Lower lobe of right lung (tissue), 2 donors: ENCODE measurements around the gene TAX1BP1. TPM values are rescaled to one million over a fixed set of nuclear protein-coding genes. Genes with fewer than 3 reads are reported as not detected.

ENCODE experiments used
- ATAC-seq, 2 donors: fragments of 200-7000 bp; cut with Tn5 transposase; one replicate each; pipeline ENCODE4 v1.9.1; 2020 to 2022; ENCODE audit warnings: mild to moderate bottlenecking in 2 of 2, moderate library complexity in 2 of 2
- DNase-seq: peaks from one replicate; pipeline ENCODE4 v3.0.0-alpha.2; 2020
- H3K27ac ChIP-seq: fragments of 200-600 bp; one replicate; pipeline ENCODE4 v1.8.0; 2022
- H3K27me3 ChIP-seq: fragments of 200-600 bp; one replicate; pipeline ENCODE4 v1.8.0; 2022; ENCODE audit warnings: low read depth
- H3K36me3 ChIP-seq: fragments of 200-600 bp; one replicate; pipeline ENCODE4 v1.8.0; 2022; ENCODE audit warnings: mild to moderate bottlenecking
- H3K4me1 ChIP-seq: fragments of 200-600 bp; one replicate; pipeline ENCODE4 v1.8.0; 2022
- H3K4me3 ChIP-seq: fragments of 200-600 bp; one replicate; pipeline ENCODE4 v1.8.0; 2022; ENCODE audit warnings: mild to moderate bottlenecking
- H3K9me3 ChIP-seq: fragments of 200-600 bp; one replicate; pipeline ENCODE4 v1.8.0; 2022
- CTCF ChIP-seq: fragments of 200-600 bp; IDR thresholded peaks from one replicate; pipeline ENCODE4 v1.8.0; 2022; ENCODE audit warnings: antibody characterized with exemption, mild to moderate bottlenecking
- intact Hi-C: fragments of 100-400 bp; cut with DNase I; formaldehyde crosslinking; loops from one replicate; pipeline ENCODE4 v1.11.0; 2022
- long read RNA-seq: library from polyadenylated mRNA; unstranded; transcript quantifications from one replicate; pipeline ENCODE4 v2.0.0, GENCODE V29; 2021
- total RNA-seq: library from RNA; stranded (reverse); fragmentation: NEBNext Ultra II Directional; extraction: Animal tissue kit (Norgen Biotek cat#: 25700); gene quantifications from one replicate; pipeline ENCODE4 v1.2.1, GENCODE V29; 2021
- donor health status: DM: no; HTN: yes; CAD: no; lungs with severe emphysema.

Gene TAX1BP1
- 128 TPM for total RNA-seq
- long read RNA-seq, transcript TAX1BP1-202 (17 exons, 2,892 nt), result minor isoform, 62 of 497 reads
- long read RNA-seq, transcript TAX1BP1-201 (17 exons, 2,478 nt), result major isoform, 308 of 497 reads
- long read RNA-seq, partial matches to known transcripts, result 67 of 497 reads
- long read RNA-seq, other reads (novel, unspliced or antisense), result 57 of 497 reads

- H3K27me3 ChIP-seq, result no peaks in the 10 kb centered on the region
- peaks cover 46% of the 10 kb centered on the region for H3K4me1 ChIP-seq
- H3K9me3 ChIP-seq, result no peaks in the 10 kb centered on the region
- ATAC-seq, result peak; percentile 99 to 100
- H3K4me3 ChIP-seq, result peak within 1 kb of the TSS; percentile 93
- DNase-seq, result peak; percentile 97
- peak within 1 kb of the TSS; percentile 99 for H3K27ac ChIP-seq
- no peaks in the 10 kb centered on the region for H3K36me3 ChIP-seq
- TF ChIP-seq CTCF, result no peak
- intact Hi-C loops, result no loop called here
Measured at GRCh38 chr7:27739909-27740448, at the start of gene TAX1BP1. Gene TAX1BP1 (plus strand): TSS chr7:27740162. CDS start chr7:27748525, 8,363 bp downstream.

- no peaks in the 10 kb centered on the region for H3K9me3 ChIP-seq
- DNase-seq (no peak), ATAC-seq (no peak)
- TF ChIP-seq CTCF, result no peak
- H3K36me3 ChIP-seq, result no peaks in the 10 kb centered on the region
- H3K4me3 ChIP-seq, result no peak overlapping the region
- no peaks in the 10 kb centered on the region for H3K4me1 ChIP-seq
- no peak overlapping the region for H3K27ac ChIP-seq
- H3K27me3 ChIP-seq, result no peaks in the 10 kb centered on the region
- intact Hi-C loops, result no loop called here
Measured at GRCh38 chr7:27690649-27691048, 49.3 kb upstream of the TAX1BP1 start.

- no peak overlapping the region for H3K4me3 ChIP-seq
- no peak overlapping the region for H3K27ac ChIP-seq
- H3K36me3 ChIP-seq, result no peaks in the 10 kb centered on the region
- no peaks in the 10 kb centered on the region for H3K9me3 ChIP-seq
- peak in 1 of 2 donors; percentile 31 for ATAC-seq
- no peak for DNase-seq
- TF ChIP-seq CTCF, result no peak
- H3K4me1 ChIP-seq, result no peaks in the 10 kb centered on the region
- H3K27me3 ChIP-seq, result no peaks in the 10 kb centered on the region
- intact Hi-C loops, result no loop called here
Measured at GRCh38 chr7:27693794-27694193, 46.2 kb upstream of the TAX1BP1 start.

- ATAC-seq (no peak), DNase-seq (no peak)
- Histone ChIP-seq H3K4me1 (no peaks in the 10 kb centered on the region), H3K9me3 (no peaks in the 10 kb centered on the region), H3K4me3 (no peak overlapping the region), H3K27me3 (no peaks in the 10 kb centered on the region), H3K27ac (no peak overlapping the region), H3K36me3 (no peaks in the 10 kb centered on the region)
- no peak for TF ChIP-seq CTCF
- intact Hi-C loops, result no loop called here
Measured at GRCh38 chr7:27695096-27695495, 44.9 kb upstream of the TAX1BP1 start.

- intact Hi-C loops, result no loop called here
- no peaks in the 10 kb centered on the region for H3K4me1 ChIP-seq
- no peaks in the 10 kb centered on the region for H3K27me3 ChIP-seq
- H3K9me3 ChIP-seq, result no peaks in the 10 kb centered on the region
- H3K27ac ChIP-seq, result peak overlapping the region; percentile 57
- ATAC-seq (peak; percentile 77 to 89), DNase-seq (peak; percentile 72)
- no peak for TF ChIP-seq CTCF
- no peak overlapping the region for H3K4me3 ChIP-seq
- H3K36me3 ChIP-seq, result no peaks in the 10 kb centered on the region
Measured at GRCh38 chr7:27697861-27698430, 42.0 kb upstream of the TAX1BP1 start.
